ENCODE measurements around the gene DPP10. TPM values are rescaled to one million over a fixed set of nuclear protein-coding genes. Genes with fewer than 3 reads are reported as not detected.

The DPP10 gene
- total and polyA plus RNA-seq, 10 of the 15 experiments (the other 5 are each of a cell fraction or from before 2014, with no cell fraction given) = not detected

- no peaks in the 10 kb centered on the region for H3K79me2 ChIP-seq (ENCODE audit: control insufficient read depth, insufficient read depth, low read length)
- H3K27me3 ChIP-seq (replicated peaks in 1 of 2; ENCODE audit: control insufficient read depth in 2 of 2, insufficient read depth in 2 of 2, low read length in 1 of 2) = no peaks in the 10 kb centered on the region
- no TSS peak for BruUV-seq (replicated peaks)
- in situ Hi-C loops (cut with MboI) = no loop called here
- no peak overlapping the region for H3K27ac ChIP-seq (ENCODE audit: control insufficient read depth, insufficient read depth)
- SMC1A ChIA-PET (ENCODE audit: uncharacterized antibody, unreplicated experiment) = interaction anchor here (0.6 kb wide), 1 partner anchor 188 kb away, joined by 4 read pairs; no protein-coding TSS in a partner anchor
- POLR2A ChIA-PET = no interaction called here
- H3K4me3 ChIP-seq = no peak overlapping the region
- FAIRE-seq (no peak), DNase-seq (ENCODE audit: low read depth, low spot score) (no peak), ATAC-seq (no peak)
- no peaks in the 10 kb centered on the region for H3K9me3 ChIP-seq (replicated peaks; ENCODE audit: control insufficient read depth, insufficient read depth, low read length)
- RAD21 ChIA-PET (ENCODE audit: unreplicated experiment) = no interaction called here
- CTCF ChIA-PET = interaction anchor here (0.6 kb wide), 1 partner anchor 11 kb away, joined by 3 read pairs; no protein-coding TSS in a partner anchor
- H4K20me1 ChIP-seq (ENCODE audit: control insufficient read depth, insufficient read depth) = no peaks in the 10 kb centered on the region
- 7% methylated on average over 2 of the region's 2 CpGs for WGBS (ENCODE audit: insufficient coverage, insufficient replicate concordance, low lambda C conversion rate, missing lambda C conversion rate)
- H2AFZ ChIP-seq (ENCODE audit: control insufficient read depth, low read depth, low read length) = no peak overlapping the region
- H3K4me1 ChIP-seq (ENCODE audit: control insufficient read depth, insufficient read depth, low read length) = no peaks in the 10 kb centered on the region
- TF ChIP-seq NFXL1 (IDR thresholded peaks at IDR 0.05; ENCODE audit: borderline replicate concordance) (no peak), HDGF (IDR thresholded peaks at IDR 0.05) (no peak), BHLHE40 (IDR thresholded peaks at IDR 0.05; ENCODE audit: borderline replicate concordance in 1 of 2, low read depth in 2 of 2, low read length in 1 of 2) (no peak)
- no peak overlapping the region for H3K9ac ChIP-seq (ENCODE audit: control insufficient read depth, insufficient read depth, low read length)
- H3K4me2 ChIP-seq (ENCODE audit: control insufficient read depth, insufficient read depth) = no peak overlapping the region
- H3K36me3 ChIP-seq (ENCODE audit: control insufficient read depth in 2 of 2, insufficient read depth in 2 of 2, low read length in 1 of 2) = no peaks in the 10 kb centered on the region
- intact Hi-C loops (cut with micrococcal nuclease; ENCODE audit: unreplicated experiment) = no loop called here
Observed at GRCh38 chr2:114949228-114949804, 506.9 kb downstream of the DPP10 start.

GRCh38 chr2:114960389-114960788 is 517.9 kb downstream of the DPP10 start:
- no peaks in the 10 kb centered on the region for H4K20me1 ChIP-seq (ENCODE audit: control insufficient read depth, insufficient read depth)
- FAIRE-seq = no peak
- no peaks in the 10 kb centered on the region for H3K27me3 ChIP-seq (replicated peaks in 1 of 2; ENCODE audit: control insufficient read depth in 2 of 2, insufficient read depth in 2 of 2, low read length in 1 of 2)
- no TSS peak for BruUV-seq (replicated peaks)
- RAD21 ChIA-PET (ENCODE audit: unreplicated experiment) = no interaction called here
- H3K4me3 ChIP-seq = no peak overlapping the region
- H3K4me2 ChIP-seq (ENCODE audit: control insufficient read depth, insufficient read depth) = no peak overlapping the region
- no peak overlapping the region for H3K9ac ChIP-seq (ENCODE audit: control insufficient read depth, insufficient read depth, low read length)
- H3K4me1 ChIP-seq (ENCODE audit: control insufficient read depth, insufficient read depth, low read length) = no peaks in the 10 kb centered on the region
- H3K79me2 ChIP-seq (ENCODE audit: control insufficient read depth, insufficient read depth, low read length) = no peaks in the 10 kb centered on the region
- H3K36me3 ChIP-seq (ENCODE audit: control insufficient read depth in 2 of 2, insufficient read depth in 2 of 2, low read length in 1 of 2) = no peaks in the 10 kb centered on the region
- H2AFZ ChIP-seq (ENCODE audit: control insufficient read depth, low read depth, low read length) = no peak overlapping the region
- POLR2A ChIA-PET = no interaction called here
- CTCF ChIA-PET = no interaction called here
- 40% methylated on average over 5 of the region's 5 CpGs for WGBS (ENCODE audit: insufficient coverage, insufficient replicate concordance, low lambda C conversion rate, missing lambda C conversion rate)
- SMC1A ChIA-PET (ENCODE audit: uncharacterized antibody, unreplicated experiment) = interaction anchor here (0.6 kb wide), 1 partner anchor 454 kb away, joined by 3 read pairs; no protein-coding TSS in a partner anchor
- in situ Hi-C loops (cut with MboI) (no loop called here), intact Hi-C loops (cut with micrococcal nuclease; ENCODE audit: unreplicated experiment) (no loop called here)
- no peak for DNase-seq (ENCODE audit: low read depth, low spot score)
- no peak overlapping the region for H3K27ac ChIP-seq (ENCODE audit: control insufficient read depth, insufficient read depth)
- ATAC-seq = no peak
- no peaks in the 10 kb centered on the region for H3K9me3 ChIP-seq (replicated peaks; ENCODE audit: control insufficient read depth, insufficient read depth, low read length)
- TF ChIP-seq ZBTB11 (CRISPR knock-in tag; IDR thresholded peaks at IDR 0.05) = no peak
- TF ChIP-seq, protein P1, sequence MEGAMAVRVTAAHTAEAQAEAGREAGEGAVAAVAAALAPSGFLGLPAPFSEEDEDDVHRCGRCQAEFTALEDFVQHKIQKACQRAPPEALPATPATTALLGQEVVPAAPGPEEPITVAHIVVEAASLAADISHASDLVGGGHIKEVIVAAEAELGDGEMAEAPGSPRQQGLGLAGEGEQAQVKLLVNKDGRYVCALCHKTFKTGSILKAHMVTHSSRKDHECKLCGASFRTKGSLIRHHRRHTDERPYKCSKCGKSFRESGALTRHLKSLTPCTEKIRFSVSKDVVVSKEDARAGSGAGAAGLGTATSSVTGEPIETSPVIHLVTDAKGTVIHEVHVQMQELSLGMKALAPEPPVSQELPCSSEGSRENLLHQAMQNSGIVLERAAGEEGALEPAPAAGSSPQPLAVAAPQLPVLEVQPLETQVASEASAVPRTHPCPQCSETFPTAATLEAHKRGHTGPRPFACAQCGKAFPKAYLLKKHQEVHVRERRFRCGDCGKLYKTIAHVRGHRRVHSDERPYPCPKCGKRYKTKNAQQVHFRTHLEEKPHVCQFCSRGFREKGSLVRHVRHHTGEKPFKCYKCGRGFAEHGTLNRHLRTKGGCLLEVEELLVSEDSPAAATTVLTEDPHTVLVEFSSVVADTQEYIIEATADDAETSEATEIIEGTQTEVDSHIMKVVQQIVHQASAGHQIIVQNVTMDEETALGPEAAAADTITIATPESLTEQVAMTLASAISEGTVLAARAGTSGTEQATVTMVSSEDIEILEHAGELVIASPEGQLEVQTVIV (IDR thresholded peaks at IDR 0.05; ENCODE audit: borderline replicate concordance, partially characterized antibody) = no peak
- TF ChIP-seq ZSCAN29 (IDR thresholded peaks at IDR 0.05) = no peak
- no peak for TF ChIP-seq HDAC2 (IDR thresholded peaks at IDR 0.05)
- TF ChIP-seq, protein P2, sequence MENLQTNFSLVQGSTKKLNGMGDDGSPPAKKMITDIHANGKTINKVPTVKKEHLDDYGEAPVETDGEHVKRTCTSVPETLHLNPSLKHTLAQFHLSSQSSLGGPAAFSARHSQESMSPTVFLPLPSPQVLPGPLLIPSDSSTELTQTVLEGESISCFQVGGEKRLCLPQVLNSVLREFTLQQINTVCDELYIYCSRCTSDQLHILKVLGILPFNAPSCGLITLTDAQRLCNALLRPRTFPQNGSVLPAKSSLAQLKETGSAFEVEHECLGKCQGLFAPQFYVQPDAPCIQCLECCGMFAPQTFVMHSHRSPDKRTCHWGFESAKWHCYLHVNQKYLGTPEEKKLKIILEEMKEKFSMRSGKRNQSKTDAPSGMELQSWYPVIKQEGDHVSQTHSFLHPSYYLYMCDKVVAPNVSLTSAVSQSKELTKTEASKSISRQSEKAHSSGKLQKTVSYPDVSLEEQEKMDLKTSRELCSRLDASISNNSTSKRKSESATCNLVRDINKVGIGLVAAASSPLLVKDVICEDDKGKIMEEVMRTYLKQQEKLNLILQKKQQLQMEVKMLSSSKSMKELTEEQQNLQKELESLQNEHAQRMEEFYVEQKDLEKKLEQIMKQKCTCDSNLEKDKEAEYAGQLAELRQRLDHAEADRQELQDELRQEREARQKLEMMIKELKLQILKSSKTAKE (IDR thresholded peaks at IDR 0.05; ENCODE audit: low read depth, poor library complexity, severe bottlenecking) = no peak
- TF ChIP-seq SIX5 (IDR thresholded peaks at IDR 0.05; ENCODE audit: low read depth, low read length, severe bottlenecking) = no peak

Data from GM12878 (cell line).